22Rv1 (cell line): ENCODE measurements around the gene PCGF2.

Experiments used
- ZFX ChIP-seq: fragments of 450-650 bp; IDR thresholded peaks from 2 replicates; pipeline ENCODE4 v1.6.1; 2017; ENCODE audit warnings: antibody characterized with exemption, borderline replicate concordance
- TF ChIP-seq, protein P1 (sequence below): fragments of 450-650 bp; IDR thresholded peaks from 2 replicates; pipeline ENCODE4 v1.5.1; 2017; ENCODE audit warnings: mild to moderate bottlenecking

- TF ChIP-seq, protein P1, sequence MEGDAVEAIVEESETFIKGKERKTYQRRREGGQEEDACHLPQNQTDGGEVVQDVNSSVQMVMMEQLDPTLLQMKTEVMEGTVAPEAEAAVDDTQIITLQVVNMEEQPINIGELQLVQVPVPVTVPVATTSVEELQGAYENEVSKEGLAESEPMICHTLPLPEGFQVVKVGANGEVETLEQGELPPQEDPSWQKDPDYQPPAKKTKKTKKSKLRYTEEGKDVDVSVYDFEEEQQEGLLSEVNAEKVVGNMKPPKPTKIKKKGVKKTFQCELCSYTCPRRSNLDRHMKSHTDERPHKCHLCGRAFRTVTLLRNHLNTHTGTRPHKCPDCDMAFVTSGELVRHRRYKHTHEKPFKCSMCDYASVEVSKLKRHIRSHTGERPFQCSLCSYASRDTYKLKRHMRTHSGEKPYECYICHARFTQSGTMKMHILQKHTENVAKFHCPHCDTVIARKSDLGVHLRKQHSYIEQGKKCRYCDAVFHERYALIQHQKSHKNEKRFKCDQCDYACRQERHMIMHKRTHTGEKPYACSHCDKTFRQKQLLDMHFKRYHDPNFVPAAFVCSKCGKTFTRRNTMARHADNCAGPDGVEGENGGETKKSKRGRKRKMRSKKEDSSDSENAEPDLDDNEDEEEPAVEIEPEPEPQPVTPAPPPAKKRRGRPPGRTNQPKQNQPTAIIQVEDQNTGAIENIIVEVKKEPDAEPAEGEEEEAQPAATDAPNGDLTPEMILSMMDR, result no peak
- TF ChIP-seq ZFX, result no peak
Observed at GRCh38 chr17:38731526-38732294, 16.4 kb downstream of the PCGF2 start.
